NCI-H187 treated with DMSO at 0.1 percent for 48 hours (cell line): ENCODE measurements around the gene KCNQ1.

Source experiments
- DNase-seq: peaks from one replicate; lab custom pipeline; 2025; lab: John Stamatoyannopoulos, UW

Gene KCNQ1

DNA sequence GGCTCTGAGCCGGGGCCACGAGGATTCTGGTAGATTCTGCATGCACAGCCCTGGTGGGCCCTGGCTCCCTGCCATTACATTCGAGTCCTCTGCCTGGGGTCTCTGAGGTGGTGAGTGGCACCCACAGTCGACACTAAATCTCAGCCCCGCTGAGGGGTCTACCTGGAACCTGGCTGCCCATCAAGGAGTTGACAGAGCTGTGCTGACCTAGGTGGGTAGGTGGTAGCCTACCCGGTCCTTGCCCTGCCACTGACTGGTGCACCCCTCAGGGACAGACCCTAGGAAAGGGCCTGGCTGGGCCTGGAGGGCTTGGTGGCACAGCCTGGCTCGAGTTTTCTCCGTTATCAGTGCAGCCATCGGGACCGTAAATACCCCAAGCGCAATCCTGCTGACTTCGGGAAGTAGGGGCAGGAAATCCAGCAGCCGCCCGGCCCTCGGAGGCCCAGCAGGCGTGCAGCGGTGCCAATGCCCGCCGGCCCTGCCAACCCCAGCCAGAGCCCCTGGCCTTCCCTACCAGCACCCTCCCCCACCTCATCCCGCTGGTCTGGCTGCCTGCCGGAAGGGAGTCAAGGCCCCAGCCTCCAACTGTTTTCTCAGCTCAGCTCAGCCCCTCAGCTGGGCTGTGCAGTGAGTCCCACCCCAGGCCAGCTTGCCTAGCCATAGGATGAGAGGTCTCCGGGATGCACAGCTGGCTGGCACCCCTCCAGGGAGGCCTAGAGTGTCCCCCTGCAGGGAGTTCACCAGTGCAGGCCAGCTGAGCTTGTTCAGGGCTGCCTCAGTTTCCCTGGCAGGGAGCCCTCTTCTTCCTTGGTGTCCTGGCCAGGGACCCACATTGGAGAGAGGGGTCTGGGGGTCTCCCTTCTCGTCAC is 335.4 kb downstream of the KCNQ1 start:
- DNase-seq = no peak

DNA sequence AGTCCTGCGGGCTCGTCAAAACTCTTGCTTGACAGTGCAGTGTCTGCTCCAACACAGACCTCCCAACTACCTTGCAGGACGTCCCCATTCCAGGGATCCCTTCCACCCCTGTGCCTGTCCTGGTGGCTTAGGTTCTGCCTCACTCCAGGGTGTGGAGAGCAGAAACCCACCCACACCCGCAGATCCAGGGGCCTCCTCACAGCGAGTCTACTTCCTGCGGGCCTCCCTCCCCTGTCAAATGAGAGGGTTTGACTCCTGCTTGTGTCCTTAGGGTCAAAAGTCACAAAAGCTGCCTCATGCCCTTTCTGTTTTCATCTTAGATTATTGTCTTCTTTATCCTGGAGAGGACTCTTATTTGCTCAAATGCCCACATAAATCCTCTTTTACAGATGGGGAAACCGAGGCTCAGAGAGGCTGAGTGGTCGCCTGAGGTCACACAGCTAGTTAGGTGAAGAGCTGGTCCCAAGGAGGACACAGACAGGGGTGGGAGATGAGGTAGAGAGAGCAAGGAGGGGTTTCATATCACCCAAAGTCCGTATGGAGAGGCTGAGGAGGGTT is 336.1 kb downstream of the KCNQ1 start:
- DNase-seq = no peak

DNA sequence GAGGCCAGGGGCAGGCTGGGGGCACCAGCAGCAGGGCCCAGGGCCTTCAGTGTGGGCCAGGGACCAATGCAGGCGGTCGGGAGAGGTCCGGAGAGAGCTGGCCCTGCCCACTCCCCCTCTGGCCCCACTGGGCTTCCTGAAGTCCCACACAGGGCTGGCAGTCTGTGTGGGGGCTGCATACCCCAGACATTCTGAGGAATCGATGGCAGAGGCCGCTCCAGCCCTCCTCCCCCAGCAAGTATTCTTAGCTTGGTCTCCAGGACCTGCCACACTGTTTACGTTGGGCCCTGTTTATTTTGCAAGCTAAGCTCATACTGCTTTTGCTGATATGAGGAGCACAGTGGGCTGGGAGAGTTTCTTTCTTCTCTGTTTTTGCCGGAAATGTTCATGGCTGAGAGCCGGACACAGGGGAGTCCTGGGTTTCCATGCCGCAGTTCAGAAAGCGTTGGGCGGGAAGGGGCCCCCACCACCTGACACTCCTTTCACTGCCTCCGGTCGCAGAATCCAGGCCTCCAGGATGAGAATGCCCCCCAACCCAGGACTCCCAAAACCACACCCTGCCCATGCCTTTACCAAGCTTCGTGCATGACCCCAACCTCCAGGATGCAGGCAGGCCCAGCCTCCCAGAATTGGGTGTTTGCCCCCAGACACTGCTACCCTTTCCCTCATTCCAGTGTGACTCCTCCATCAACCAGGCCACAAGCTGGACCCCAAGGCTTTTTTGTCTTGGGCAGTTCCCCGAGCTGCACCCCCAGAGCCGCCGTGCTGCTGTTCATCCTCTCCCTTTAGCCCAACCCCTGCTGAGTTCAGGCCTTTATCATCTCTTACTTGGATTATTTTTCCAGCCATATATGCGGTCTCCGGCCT is 336.8 kb downstream of the KCNQ1 start:
- DNase-seq = no peak

DNA sequence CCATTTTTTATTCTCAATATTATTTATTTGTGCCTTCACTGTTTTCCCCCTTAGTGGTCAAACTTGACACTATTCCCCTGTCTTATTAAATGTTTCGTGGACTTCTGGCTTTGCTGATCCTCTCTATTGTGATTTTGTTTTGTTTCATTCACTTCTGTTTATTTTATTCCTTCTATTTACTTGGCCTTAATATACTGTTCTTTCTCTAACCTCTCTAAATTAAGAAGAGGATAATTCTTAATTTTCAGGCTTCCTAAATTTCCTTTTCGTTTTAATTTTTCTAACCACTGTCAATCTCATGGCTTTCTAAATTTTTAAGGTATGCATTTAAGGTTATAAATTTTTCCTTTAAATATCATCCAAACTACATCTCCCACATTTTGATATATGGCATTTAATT is 338.0 kb downstream of the KCNQ1 start:
- DNase-seq = no peak

DNA sequence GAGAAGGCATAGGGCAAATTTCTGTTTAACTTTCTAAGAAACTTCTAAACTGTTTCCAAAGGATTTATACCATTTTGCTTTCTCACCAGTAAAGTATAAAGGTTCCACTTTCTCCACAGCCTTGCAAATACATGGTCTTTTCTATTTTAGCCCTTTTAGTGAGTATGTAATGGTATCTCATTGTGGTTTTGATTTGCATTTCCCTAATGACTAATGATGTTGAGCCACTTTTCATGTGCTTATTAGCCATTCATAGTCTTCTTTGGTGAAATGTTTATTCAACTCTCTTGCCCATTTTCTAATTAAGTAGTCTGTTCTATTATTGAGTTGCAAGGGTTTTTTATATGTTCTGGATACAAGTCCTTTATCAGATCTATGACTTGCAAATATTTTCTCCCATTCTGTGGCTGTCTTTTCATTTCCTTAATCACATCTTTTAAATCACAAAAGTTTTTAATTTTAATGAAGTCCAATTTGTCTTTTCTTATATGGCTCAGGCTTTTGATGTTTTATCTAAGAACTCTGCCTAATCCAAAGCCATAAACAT is 338.8 kb downstream of the KCNQ1 start:
- no peak for DNase-seq

DNA sequence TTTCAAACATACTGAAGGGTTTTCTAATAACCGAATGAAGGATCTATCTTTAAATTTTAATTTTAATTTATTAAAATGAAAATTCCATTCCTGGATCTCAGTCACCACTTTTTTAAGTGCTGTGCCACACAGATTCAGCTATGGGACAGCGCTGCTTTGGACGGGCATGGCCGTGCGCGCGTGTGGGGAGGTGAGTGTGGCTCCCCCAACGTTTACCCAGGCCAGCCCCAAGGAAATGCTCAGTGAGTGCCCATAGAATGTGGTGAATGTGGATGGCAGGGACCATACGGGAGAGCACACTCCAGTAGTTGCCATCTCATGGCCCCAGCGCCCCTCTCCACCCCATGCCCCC is 343.0 kb downstream of the KCNQ1 start:
- DNase-seq = no peak

DNA sequence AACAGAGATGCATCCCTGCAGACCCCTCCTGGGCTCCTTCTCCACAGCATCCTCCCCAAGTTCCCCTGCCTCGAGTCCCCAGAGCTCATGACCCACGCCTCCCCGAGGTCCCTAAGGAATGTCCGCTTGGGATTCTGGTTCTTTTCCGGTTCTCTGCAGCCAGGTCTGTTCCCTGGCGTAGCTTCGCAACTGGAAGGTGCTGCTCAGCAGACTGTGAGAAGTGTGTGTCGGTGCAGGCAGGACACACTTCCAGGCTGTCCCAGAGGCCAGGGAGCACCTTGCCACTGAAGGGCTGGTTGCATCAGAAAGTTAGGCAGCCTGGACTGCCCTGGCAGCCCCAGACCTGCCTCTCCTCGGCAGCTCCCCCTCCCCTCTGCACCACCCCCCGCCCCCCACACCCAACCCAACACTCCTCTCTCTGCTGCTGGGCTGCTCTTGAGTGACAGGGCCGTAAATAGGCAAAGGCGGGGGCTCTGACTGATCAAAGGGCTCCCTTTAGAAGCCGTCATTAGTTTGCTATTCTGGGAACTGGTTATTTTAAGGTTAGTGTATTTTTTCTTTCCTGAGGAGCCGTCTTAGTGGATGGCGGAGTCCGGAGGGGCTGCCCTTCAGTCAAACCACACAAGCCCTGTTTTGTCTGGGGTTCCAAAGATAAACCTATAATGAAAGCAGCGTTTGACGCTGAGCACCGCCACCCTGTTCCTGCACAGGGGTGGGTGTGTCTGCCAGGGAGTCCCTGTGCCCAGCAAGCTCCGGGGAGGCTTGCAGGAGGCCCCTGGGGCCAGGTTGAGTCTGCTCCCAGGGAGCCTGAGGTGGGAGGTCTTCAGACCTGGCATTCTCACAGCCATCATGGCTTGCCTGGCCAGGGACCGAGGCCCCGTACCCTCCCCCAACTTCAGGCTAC is 343.6 kb downstream of the KCNQ1 start:
- no peak for DNase-seq

DNA sequence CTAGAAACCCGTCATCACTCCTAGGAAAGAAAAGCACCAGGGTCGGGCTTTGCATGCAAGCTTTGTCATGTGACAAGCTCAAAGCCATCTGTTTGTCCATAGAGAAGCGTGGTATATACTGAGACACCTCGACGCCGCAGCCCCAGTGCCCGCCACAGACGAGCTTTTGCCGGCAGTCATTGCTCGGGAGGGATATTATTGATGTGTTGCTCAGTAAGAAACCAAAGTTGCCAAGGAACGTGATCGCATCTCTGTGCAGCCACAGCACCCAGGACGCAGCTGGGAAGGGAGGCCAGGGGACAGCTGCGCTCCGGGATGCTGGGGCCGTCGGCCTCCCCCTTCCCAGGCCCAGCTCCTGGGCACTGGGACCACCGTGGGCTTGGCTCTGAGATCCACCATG is 344.5 kb downstream of the KCNQ1 start:
- DNase-seq = no peak

DNA sequence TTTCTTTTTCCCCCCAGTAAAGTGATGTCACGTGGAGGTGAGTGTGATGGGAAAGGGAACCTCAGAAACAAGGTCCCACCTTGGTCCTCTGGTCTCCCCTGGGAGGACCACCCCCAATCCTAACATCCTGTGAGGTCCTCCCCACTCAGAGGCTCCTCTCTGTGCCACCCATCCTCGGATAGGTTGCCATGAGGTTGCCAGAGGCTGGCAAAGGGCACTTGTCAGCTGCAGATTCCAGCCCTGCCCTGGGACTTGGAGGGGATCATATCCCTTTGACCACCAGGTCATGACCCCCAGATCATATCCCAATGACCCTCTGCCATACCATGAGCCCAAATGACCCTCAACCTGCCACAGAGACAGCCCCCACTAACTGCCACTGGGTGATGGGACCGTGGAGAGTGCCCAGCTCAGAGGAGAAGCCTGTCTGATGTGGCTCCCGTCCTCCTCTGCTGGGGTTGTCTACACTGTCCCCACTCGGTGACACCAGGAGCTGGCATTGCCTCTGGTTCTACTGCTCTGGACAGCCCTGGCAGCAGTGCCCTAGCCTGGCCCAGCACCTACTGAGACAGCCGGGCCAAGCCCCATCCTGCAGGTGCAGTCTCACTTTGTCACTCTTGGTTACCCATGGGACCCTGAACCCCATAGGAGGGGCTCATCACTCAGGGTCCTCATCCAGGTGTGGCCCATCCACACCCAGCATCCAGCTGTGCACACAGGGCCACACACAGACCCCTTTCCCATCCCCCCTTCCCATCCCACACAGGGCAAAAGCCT is 345.2 kb downstream of the KCNQ1 start:
- no peak for DNase-seq

DNA sequence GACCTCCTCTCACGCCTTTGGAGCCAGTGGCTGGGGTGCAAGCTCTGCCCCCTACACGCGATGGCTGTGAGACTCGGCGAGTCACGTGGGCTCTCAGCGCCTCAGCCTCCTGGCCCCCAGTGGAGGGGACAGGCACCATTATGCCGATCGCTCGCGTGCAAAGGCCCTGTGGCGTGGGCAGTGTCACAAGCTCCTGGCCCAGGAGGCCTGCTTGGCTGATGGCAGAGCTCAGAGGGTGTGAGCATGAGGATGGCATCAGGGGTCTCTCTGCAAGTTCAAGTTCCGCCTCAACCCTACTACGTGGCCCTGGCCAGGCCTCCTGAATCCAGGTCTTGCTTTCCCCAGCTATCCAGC is 345.7 kb downstream of the KCNQ1 start:
- no peak for DNase-seq

DNA sequence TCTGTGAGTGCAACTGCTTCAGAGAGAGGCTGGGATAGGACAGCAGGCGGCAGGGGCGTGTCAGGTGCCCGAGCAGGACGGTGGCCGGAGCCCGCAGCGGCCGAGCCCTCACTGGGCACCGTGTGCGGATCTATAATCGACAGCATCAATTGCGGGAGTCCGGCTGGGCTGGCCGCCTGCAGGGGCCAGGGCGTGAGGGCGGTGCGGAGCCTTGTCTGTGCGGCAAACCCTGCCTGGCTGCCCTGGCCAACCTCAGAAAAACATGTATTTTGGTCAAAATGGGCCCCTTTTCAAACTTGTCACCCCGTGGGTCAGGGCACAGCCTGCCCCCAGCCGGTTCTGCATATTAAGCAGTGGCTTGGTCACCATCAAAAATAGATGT is 346.3 kb downstream of the KCNQ1 start:
- DNase-seq = no peak

DNA sequence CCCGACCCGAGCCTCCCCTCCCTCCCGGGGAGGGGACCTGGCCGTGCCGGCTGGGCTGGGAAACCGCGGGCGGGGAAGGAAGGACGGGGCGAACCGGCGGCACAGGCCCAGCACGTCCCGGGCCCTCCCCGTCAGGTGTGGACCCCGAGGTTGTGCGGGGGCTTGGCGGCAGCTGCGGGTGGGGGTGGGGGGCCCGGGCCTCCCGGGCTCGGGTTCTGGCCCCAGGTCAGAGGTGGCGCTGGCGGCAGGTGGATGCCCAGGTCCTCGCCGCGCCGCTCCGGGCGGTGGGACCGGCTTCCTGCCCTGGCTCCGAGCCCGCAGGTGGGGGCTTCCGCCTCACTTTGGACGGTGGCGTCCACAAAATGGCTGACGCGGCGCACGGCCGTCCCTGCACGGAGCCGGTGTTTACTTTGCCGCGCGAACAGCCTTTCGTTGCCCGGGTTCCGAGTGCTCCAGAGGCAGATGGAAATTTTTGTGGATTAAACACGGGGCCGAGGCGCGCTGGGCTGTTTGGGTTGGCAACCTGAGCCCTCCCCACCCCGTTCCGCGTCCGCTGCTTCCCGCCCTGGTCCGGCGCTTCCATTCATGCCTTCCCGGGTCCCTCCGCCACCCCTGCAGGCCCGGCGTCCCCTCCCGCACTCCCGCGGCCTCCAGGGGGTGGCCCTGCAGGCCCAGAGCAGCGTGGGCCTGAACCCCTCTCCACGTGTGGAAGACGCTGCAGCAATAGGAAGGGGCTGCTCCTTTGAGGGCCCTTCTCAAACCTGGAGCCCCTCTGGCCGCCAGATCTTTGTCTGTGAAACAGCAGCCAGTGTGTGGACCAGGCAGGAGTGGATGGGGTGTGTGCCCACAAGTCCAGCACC is 346.9 kb downstream of the KCNQ1 start:
- no peak for DNase-seq

DNA sequence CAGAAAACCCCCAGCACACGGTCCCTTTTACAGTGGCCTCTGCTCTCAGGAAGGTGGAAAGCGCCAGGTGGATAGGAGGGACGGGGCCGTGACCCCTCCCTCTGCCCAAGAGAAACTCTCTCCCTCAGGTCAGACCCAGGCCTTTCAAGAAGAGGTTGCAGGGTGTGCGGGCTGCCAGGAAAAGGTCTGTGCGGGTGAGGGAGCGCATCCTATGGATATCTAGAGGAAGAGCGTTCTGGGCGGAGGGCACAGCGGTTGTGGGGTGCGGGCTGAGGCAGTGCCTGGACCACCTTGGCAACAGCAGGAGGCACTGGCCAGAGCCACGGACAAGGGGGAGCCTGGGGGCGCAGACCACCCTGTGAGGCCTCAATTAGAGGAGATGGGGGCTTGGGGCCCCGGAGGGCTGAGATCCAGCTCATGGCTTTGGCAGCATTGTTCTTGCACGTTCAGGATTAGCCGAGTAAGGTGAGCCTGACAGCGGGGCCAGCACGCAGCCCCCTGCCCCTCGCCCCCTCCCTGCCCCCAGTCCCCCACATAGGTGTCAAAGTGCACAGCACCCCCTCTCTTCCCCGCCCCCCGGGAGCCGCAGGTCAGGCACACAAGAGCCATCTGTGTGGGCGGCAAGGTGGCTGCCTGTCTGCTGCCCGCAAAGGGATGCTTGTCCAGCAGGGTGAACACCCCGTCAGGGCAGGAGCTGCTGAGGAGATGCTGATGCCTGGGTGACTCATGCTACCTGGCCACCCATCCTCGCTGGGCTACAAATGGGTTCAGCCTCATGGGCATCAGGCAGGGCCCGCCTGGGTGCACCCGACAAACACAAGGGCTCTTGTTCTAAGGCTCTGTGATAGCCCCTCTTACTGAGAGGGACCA is 347.8 kb downstream of the KCNQ1 start:
- no peak for DNase-seq

DNA sequence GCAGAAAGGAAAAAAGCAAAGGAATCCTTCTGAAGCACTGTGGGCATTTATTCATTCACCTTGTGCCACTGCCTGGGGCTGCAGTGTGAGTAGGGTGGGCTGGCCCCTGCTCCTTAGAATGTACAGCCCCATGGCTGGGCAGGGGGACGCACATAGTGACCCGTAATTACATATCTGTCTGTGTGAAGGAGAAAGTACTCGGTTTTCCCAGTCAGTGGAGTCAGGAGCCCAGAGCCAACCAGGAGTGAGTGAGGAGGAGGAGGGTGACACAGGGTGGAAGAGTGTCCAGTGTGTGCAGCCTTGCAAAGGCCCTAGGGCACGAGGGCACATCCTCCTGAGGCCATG is 348.9 kb downstream of the KCNQ1 start:
- no peak for DNase-seq

DNA sequence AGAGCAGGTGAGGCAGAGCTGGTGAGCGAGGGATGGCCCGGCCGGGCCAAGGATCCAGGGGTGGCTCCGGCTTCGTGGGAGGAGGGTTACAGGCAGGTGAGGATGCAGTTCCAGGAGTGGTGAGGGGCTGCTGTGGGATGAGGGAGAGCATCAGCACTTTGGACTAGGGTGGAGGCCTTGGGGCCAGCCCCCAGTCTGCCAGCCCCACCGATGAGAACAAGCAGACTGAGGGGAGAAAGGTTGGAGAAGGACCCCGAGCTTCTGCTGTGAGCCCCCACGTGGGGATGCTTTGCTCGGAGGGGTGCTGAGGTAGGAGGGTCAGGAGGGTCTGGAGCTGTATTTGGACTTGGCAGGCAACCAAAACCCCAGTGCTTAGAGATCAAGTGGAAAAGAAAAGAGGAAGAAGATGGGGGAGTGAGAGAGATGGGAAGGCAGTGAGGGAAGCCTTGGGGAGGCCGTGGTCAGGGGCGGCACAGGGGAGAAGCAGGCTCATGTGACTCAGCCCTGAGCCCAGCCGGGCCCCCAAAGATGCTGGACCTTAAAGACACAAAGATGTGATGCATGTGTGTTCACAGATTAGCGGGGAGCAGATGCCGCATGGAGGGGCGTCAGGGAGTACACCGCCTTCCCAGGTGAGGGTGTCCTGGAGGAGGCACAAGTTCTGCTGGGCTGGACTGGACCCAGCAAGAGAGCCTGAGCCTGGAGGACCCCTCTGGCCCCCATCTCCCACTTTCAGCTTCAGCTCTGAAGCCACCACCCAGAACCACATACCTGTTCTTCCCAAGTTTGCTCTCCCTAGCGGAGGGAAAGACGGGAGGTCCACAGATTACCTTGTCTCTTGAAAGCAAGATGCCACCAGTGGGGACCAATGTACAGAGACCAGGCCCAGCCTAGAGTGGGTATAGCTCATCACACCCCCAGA is 349.5 kb downstream of the KCNQ1 start:
- DNase-seq = no peak

DNA sequence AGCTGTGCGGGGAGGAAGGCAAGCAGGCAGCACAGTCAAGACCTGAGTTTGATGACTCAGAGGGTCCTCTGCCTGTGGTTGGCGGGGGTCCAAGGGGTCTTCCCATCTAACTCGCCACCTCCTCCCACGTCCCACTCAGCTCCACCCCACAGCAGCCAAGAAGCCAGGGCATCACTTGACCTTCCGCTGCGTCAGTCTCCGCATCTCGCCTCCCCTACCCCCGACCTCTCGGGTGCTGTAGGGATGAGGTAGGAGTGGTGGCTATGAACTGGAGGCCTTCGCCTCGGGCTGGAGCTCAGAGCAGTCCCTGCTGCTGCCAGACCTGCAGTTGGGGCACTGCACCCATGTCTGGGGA is 350.1 kb downstream of the KCNQ1 start:
- no peak for DNase-seq

DNA sequence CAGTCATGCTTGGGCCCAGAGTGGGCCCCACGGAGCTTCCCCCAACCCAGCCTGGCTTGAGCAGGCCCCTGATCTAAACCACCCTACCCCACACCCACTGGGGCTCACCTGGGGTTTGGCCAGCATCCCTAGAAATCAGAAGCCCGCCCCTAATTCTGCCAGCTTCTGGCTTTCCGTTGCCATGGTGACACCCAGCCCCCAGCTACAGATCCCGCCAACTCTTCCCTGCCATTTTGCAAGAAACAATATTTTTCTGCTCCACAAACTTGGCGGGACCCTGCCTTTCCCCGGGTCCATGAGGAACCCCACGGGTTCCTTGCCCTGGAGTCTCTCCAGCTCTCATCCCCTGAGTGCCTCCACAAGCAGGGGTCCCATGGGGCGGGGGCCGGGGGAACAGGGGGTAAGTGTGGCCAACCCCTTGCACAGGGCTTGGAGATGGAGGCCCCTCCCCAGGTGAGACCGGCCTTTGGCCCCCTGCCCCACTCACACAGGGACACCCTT is 350.7 kb downstream of the KCNQ1 start:
- DNase-seq = no peak

DNA sequence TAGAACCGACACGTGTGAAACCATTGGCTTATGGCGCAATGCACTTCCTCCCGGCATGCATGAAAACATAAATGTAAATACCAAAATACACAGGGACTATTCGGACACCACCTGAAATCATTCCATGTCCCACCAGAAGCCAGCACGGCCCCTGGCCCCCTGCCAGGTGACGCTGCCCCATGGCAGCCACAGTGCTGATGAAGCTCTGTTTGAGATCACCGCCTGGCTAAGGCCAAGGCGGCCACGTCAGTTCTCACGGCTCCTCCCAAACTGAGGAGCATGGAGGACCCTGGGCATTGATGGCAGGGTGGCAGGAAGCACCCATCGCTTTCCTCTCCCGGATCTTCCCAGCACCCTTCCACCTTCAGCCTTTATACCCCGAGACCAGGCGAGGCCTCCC is 351.3 kb downstream of the KCNQ1 start:
- no peak for DNase-seq
